GM18505 (cell line): ENCODE data around the gene GPR149.
A peak's percentile ranks its signal among the peaks of the same experiment; 100 is the strongest.
"Not testable (repeated sequence)": the region's sequence is repeated elsewhere in the genome, so short reads cannot be mapped to it uniquely, and the experiment has no call there.

ENCODE experiments used
- ATAC-seq: cut with Tn5 transposase; IDR thresholded peaks from one replicate; pipeline ENCODE4 v1.9.1; 2021; ENCODE audit not compliant: unreplicated experiment
- POLR2A ChIP-seq: IDR thresholded peaks from 4 replicates; pipeline ENCODE4 v1.6.1; 2011; ENCODE audit warnings: borderline replicate concordance; ENCODE audit not compliant: insufficient read depth, insufficient read length; ENCODE audit errors: extremely low read depth

The GPR149 gene

GRCh38 chr3:154430014-154430413 lies at the start of gene GPR149:
Gene GPR149, minus strand, starts transcription at chr3:154430190. Its CDS starts 575 bp downstream, at chr3:154429615.
- TF ChIP-seq POLR2A: no peak
- no peak for ATAC-seq

DNA sequence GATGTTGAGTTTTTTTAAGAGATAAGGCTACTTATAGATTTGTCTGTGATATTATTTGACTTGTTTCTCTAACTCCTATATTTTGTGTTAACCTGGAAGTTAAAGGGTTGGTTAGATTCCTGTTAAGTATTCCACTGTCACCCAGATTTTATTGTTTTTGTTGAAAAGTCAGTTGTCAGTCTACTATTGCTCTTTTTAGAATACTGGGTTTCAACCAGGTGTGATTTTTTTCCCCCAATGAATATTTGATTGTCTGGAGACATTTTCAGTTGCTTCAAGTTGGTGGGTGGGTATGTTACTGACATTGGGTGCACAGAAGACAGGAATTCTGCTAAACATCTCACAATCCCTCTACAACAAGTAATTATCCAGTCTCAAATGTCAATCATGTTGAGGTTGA lies 43.8 kb upstream of the GPR149 start:
- ATAC-seq: no peak
- no peak for TF ChIP-seq POLR2A

- no peak for TF ChIP-seq POLR2A
- ATAC-seq: no peak
Observed at GRCh38 chr3:154469585-154469984, 39.6 kb upstream of the GPR149 start.

- no peak for ATAC-seq
- no peak for TF ChIP-seq POLR2A
Observed at GRCh38 chr3:154464440-154465190, 34.6 kb upstream of the GPR149 start.

DNA sequence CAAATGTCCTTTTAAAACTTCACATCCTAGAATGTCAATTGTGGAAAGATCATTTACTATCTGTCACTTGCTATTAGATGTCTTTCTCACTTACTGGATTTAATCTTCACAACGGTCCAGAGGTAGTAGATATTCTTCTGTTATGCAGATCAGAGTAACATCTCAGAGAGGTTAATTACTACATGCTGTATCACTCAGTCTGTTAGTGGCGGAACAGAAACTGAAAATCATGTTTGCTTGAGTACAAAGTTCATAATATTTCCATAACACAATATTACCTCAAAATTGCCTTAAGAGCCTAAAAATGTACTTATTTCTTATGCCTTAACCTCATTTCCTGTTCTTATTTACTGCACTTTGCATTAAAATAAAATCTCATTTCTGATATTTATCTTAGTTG lies 28.6 kb upstream of the GPR149 start:
- no peak for TF ChIP-seq POLR2A
- no peak for ATAC-seq

- ATAC-seq: not testable (repeated sequence)
Observed at GRCh38 chr3:154439081-154439480, 9.1 kb upstream of the GPR149 start.

DNA sequence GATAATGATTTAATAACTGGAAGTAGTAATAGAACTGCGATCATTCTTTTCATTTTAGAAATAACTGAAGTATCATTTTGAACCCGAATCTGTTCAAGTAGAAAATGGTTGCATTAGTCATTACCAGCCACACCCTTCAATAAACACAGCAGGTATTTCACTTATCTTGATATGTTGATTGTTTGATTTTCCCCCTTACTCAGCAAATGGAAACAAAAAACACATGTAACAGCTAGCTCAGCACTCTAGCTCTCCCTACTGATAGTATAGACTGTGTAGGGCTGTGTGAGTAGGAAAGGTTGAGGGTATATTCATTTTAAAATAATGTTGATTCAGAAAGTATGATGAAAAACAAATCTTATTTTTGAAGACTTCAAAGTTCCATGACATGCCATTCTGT lies 1.1 kb upstream of the GPR149 start:
- TF ChIP-seq POLR2A: no peak
- ATAC-seq: no peak

DNA sequence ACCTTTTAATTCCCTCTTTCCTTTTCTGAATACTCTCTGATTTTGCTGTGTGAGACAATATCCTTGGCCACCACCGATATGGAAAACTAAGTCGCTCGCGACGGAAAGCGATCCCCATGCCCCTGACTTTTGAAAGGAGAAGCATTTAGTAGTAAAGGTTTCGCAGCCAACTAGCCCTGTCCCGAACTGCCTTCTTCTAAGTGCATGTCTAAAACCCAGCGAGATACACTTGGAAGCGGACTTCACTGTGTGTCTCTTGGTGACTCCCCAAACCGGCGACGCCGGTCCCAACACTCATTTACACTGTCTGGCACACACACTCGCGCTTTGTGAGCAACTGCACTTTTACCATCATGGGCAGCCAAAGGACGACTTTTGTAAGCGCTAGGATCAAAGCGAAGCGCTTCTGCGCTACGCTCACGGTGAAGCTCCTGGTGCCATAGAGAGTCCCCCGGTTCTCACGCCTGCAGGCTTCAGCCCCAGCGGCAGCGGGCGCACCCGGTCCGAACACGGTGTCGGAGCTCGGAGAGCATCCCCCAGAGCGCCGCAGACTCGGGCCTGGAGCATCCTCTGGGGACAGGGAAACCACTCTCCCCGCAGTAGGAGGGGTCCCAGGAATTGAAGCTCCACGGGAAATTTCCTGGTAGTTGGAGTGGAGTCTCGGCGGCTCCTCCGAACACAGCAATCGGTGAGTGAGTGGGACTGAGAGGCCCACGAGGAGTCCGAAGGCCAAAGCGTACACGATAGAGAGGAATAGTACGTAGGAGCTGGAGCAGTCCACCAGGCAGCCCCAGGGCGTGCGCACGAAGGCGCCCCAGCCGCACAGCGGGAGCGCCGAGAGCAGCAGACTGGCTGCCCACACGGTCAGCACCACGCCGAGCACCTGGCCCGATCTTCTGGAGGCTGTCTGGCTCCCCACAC lies 1.4 kb downstream of the GPR149 start:
- TF ChIP-seq POLR2A: no peak
- ATAC-seq: no peak

GRCh38 chr3:154427685-154428285 lies 2.2 kb downstream of the GPR149 start:
- TF ChIP-seq POLR2A: no peak
- ATAC-seq: no peak

DNA sequence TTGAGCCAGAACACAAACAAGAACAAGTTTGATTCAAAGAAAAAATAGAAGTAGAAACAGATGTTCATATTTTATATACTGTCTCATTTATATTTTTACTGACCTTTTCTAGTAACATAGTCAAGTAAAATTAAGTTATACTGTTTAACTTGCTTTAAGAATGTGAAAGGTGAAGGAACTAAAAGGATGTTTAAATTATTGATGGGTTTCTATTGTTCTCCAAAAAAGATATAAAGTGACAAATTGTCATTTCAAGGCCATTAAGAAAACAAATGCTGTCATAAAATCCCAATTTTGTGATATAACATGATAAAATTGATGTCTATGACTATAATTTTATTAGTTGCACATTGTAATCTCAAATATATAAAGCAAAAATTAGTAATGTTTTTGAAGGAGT lies 7.3 kb downstream of the GPR149 start:
- no peak for ATAC-seq
- TF ChIP-seq POLR2A: no peak

DNA sequence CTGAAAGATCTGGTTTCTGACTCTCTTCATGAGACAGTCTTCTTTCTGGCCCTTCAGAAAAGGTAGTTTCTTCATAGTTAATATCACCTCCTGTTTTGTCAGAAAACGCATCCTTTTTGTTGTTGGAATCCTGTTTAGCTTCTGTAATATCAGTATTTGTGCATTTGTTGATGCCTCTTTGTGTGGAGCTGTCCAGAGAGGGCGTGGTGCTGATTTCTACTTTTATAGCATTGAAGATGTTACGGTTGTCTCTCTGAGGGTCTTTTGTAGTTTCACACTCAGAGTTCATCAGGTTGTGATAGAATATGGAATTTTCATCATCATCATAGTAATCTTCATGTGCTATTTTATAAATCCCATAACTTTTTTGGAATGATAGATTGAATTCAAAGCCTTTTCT lies 8.9 kb downstream of the GPR149 start:
- no peak for ATAC-seq
- no peak for TF ChIP-seq POLR2A

DNA sequence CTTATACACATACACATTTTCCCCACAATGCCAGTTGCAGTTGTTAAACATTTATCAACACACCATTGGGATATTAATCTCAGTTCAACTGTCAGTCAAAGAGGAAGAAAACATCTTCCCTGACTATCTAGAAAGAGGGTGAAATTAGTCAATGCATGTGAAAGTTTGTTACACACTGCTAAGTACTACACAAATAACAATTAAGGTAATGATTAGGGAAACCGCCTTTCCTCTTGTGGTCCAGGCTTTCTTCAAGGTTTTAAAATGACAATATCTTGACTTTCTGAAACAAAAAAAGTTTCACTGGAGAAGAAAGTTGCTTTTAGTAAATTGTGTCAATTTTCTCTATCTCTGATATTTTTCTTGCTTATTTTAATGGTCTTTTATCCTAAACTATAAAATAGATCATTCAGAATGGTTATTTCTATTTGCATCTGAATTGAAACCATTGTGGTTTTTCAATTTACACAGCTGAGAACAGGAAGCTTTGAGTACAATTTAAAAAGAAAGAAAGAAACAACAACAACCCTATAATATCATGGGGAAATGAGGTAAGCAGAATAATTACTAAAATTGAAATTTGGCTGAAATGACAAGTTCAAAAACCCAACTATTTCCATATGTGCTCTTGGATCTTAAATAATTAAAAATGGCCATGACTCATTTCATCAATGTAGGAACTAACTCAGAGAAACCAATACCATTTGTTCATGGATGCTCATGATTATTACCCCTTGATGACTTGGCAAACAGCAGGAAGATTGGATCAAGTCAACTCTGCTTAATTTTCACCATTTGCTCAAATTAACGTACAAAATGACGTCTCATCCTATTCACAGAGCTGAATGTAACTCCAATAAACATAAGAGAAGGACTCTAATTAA lies 31.7 kb downstream of the GPR149 start:
- ATAC-seq: peak; percentile 96
- no peak for TF ChIP-seq POLR2A

DNA sequence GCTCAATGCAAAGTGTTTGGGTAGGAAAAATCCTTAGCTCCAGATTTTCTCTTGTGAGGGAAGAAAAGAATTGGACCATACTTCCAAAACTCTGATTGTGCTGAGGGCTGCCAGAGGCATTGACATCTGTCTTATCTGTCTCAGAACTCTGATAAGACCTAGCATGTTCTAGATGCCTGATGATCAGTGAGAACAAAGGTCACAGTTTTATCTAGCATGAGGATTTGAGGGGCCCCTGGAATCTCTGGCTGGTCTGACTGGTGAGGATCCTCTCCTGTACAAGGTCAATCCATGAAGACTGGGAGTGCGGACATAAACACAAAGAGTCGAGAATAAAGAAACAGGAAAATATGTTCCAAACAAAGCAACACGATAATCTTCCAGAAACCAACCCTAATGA lies 40.1 kb downstream of the GPR149 start:
- ATAC-seq: no peak
- TF ChIP-seq POLR2A: no peak
